ENCODE measurements around the gene CADM1. TPM values are rescaled to one million over a fixed set of nuclear protein-coding genes. Genes with fewer than 3 reads are reported as not detected.

CADM1 gene
- total and polyA plus RNA-seq, 9 donors, result 6.6 to 61.2 (median 17.2) TPM

- intact Hi-C loops (cut with DNase I), result loop anchor here in 2 of 4 donors (10.0 kb wide), 1 partner anchor 948 kb away; no protein-coding TSS in a partner anchor
- Histone ChIP-seq H3K4me3 (no peak overlapping the region), H3K4me1 (ENCODE audit: insufficient read depth) (no peaks in the 10 kb centered on the region), H3K27me3 (no peaks in the 10 kb centered on the region), H3K9me3 (no peaks in the 10 kb centered on the region), H3K27ac (no peak overlapping the region), H3K36me3 (no peaks in the 10 kb centered on the region)
- no peak for DNase-seq
- TF ChIP-seq EP300 (IDR thresholded peaks at IDR 0.05) (no peak), CTCF (IDR thresholded peaks at IDR 0.05) (no peak), POLR2A (IDR thresholded peaks at IDR 0.05) (no peak)
- 81 to 88% (median 87%) methylated on average over 2 of the region's 2 CpGs for WGBS, 3 donors
Observed at GRCh38 chr11:115326526-115326925, 177.7 kb downstream of the CADM1 start.

- intact Hi-C loops (cut with DNase I), result loop anchor here in 2 of 4 donors (10.0 kb wide), 1 partner anchor 949 kb away; no protein-coding TSS in a partner anchor
Observed at GRCh38 chr11:115325523-115325922, 178.7 kb downstream of the CADM1 start.

GRCh38 chr11:115324581-115325432, 179.4 kb downstream of the CADM1 start:
- DNase-seq, result peak in 2 of 5 donors; percentile 7 to 30
- intact Hi-C loops (cut with DNase I), result loop anchor here in 3 of 4 donors (5.0 to 10.0 kb wide), 2 partner anchors 950 to 957 kb away; no protein-coding TSS in a partner anchor

More at GRCh38 chr11:115325523-115325922, 178.7 kb downstream of the CADM1 start:
- H3K4me1 ChIP-seq (ENCODE audit: insufficient read depth), result no peaks in the 10 kb centered on the region
- no peaks in the 10 kb centered on the region for H3K36me3 ChIP-seq
- TF ChIP-seq EP300 (IDR thresholded peaks at IDR 0.05), result no peak
- TF ChIP-seq POLR2A (IDR thresholded peaks at IDR 0.05), result no peak
- TF ChIP-seq CTCF (IDR thresholded peaks at IDR 0.05), result no peak
- WGBS, 3 donors, result 78 to 89% (median 89%) methylated on average over 1 of the region's 1 CpG
- no peak overlapping the region for H3K27ac ChIP-seq
- H3K9me3 ChIP-seq, result no peaks in the 10 kb centered on the region
- H3K27me3 ChIP-seq, result no peaks in the 10 kb centered on the region
- no peak overlapping the region for H3K4me3 ChIP-seq
- no peak for DNase-seq

More at GRCh38 chr11:115324581-115325432, 179.4 kb downstream of the CADM1 start:
- H3K4me3 ChIP-seq, result no peak overlapping the region
- no peak for TF ChIP-seq POLR2A (IDR thresholded peaks at IDR 0.05)
- peak; percentile 37 to 60 (median 53) for TF ChIP-seq CTCF (IDR thresholded peaks at IDR 0.05)
- 44 to 56% (median 50%) methylated on average over 12 of the region's 12 CpGs for WGBS, 3 donors
- no peaks in the 10 kb centered on the region for H3K36me3 ChIP-seq
- H3K27ac ChIP-seq, result no peak overlapping the region
- H3K9me3 ChIP-seq, result no peaks in the 10 kb centered on the region
- no peaks in the 10 kb centered on the region for H3K27me3 ChIP-seq
- no peaks in the 10 kb centered on the region for H3K4me1 ChIP-seq (ENCODE audit: insufficient read depth)
